ENCODE results near the gene LEFTY1. TPM values are rescaled to one million over a fixed set of nuclear protein-coding genes. Genes with fewer than 3 reads are reported as not detected.

LEFTY1 gene
- total and polyA plus RNA-seq, 2 of the 13 experiments (the other 11 are each of a cell fraction or from before 2014, with no cell fraction given) = 0.29 to 0.79 TPM

DNA sequence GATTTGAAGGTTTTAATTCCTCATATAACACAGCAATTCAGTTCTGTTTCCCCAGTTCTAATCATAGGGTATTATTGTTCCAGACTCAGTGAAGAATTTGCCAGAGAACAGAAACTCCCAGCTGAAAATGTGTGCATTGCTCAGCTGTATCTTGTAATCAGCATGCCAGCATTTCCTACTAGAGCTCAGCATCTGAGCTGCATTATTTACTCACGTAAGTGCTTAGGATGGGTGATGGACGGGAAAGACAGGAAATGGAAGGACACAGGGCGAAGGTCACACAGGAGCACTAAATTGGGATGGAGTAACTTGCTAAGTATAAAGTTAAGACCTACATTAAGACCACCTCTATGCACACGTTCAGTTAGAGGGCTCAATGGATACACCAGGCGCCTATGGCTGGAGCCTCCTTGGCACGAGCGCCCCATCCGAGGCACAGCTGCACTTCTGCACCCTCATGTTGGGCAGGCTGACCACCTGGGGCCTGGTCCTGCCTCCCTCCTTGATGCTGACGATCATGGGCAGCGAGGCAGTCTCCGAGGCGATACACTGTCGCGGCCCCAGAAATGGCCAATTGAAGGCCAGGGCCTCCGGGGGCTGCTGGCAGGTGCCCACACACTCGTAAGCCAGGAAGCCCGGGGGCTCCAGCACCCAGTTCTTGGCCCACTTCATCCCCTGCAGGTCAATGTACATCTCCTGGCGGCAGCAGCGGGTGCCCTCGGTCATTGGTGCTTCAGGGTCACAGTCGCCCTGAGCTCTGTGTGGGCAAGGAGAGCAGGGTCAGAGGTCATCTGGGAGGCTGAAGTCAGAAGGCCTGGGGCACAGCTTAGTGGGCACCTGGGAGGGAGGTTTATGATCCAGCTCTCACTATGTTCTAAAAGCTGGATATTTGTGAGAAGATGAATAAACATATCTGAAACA lies 48.4 kb upstream of the LEFTY1 start:
- Histone ChIP-seq H3K79me2 (ENCODE audit: insufficient read depth, low read length) (no peaks in the 10 kb centered on the region), H3K4me2 (ENCODE audit: low read depth, low read length) (peak overlapping the region; percentile 29), H3K9me3 (ENCODE audit: low read length) (no peaks in the 10 kb centered on the region), H3K9ac (ENCODE audit: insufficient read depth, low read depth, low read length) (no peak overlapping the region), H4K20me1 (ENCODE audit: insufficient read depth, low read length) (no peaks in the 10 kb centered on the region), H3K4me3 (replicated peaks in 1 of 3; ENCODE audit: insufficient read depth in 1 of 3, low read depth in 2 of 3, low read length in 3 of 3) (no peak overlapping the region), H3K27me3 (ENCODE audit: control insufficient read depth in 1 of 2, insufficient read depth in 2 of 2, low read length in 2 of 2) (peaks cover 0 to 7% of the 10 kb centered on the region in 2 experiments; a peak in 1 of 5 replicates), H3K4me1 (ENCODE audit: insufficient read depth, low read length) (peaks cover 44% of the 10 kb centered on the region), H3K36me3 (replicated peaks in 1 of 2; ENCODE audit: control insufficient read depth in 1 of 2, insufficient read depth in 2 of 2, low read length in 2 of 2) (no peaks in the 10 kb centered on the region), H2AFZ (ENCODE audit: low read length) (no peak overlapping the region), H3K27ac (ENCODE audit: extremely low read length, insufficient read depth, low read length) (no peak overlapping the region)
- in situ Hi-C loops (cut with HindIII; ENCODE audit: extremely low pct_ligation_motif_present, low pct_unique_long_range_greater_than_20kb) (no loop called here), intact Hi-C loops (cut with micrococcal nuclease; ENCODE audit: unreplicated experiment) (no loop called here)
- BruUV-seq (replicated peaks) = no TSS peak
- no peak for FAIRE-seq
- WGBS (ENCODE audit: low lambda C conversion rate) = 50% methylated on average over 9 of the region's 21 CpGs
- ChIA-PET CTCF (ENCODE audit: low intra/inter-chr PET ratio, low total read pairs) (no interaction called here), POLR2A (interaction anchor here (3.5 kb wide), 1 partner anchor 14 kb away, joined by 16 read pairs; the partner anchor contains the start of gene PYCR2)
- no peak for DNase-seq (ENCODE audit: low spot score)
- ATAC-seq = no peak
- TF ChIP-seq ZNF703 (CRISPR knock-in tag; IDR thresholded peaks at IDR 0.05; ENCODE audit: borderline replicate concordance) (no peak), ZNF615 (CRISPR knock-in tag; IDR thresholded peaks at IDR 0.05; ENCODE audit: borderline replicate concordance) (no peak), ZNF558 (CRISPR knock-in tag; IDR thresholded peaks at IDR 0.05; ENCODE audit: borderline replicate concordance) (no peak), ETV5 (CRISPR knock-in tag; IDR thresholded peaks at IDR 0.05; ENCODE audit: borderline replicate concordance) (peak; percentile 23; the same call in 1 of the 2 replicates), NFATC3 (CRISPR knock-in tag; IDR thresholded peaks at IDR 0.05) (no peak), FOXA1 (IDR thresholded peaks at IDR 0.05) (no peak), FOXA1 (CRISPR knock-in tag; IDR thresholded peaks at IDR 0.05) (peak; percentile 35; the same call in 1 of the 2 replicates)
- TF ChIP-seq, protein P1, sequence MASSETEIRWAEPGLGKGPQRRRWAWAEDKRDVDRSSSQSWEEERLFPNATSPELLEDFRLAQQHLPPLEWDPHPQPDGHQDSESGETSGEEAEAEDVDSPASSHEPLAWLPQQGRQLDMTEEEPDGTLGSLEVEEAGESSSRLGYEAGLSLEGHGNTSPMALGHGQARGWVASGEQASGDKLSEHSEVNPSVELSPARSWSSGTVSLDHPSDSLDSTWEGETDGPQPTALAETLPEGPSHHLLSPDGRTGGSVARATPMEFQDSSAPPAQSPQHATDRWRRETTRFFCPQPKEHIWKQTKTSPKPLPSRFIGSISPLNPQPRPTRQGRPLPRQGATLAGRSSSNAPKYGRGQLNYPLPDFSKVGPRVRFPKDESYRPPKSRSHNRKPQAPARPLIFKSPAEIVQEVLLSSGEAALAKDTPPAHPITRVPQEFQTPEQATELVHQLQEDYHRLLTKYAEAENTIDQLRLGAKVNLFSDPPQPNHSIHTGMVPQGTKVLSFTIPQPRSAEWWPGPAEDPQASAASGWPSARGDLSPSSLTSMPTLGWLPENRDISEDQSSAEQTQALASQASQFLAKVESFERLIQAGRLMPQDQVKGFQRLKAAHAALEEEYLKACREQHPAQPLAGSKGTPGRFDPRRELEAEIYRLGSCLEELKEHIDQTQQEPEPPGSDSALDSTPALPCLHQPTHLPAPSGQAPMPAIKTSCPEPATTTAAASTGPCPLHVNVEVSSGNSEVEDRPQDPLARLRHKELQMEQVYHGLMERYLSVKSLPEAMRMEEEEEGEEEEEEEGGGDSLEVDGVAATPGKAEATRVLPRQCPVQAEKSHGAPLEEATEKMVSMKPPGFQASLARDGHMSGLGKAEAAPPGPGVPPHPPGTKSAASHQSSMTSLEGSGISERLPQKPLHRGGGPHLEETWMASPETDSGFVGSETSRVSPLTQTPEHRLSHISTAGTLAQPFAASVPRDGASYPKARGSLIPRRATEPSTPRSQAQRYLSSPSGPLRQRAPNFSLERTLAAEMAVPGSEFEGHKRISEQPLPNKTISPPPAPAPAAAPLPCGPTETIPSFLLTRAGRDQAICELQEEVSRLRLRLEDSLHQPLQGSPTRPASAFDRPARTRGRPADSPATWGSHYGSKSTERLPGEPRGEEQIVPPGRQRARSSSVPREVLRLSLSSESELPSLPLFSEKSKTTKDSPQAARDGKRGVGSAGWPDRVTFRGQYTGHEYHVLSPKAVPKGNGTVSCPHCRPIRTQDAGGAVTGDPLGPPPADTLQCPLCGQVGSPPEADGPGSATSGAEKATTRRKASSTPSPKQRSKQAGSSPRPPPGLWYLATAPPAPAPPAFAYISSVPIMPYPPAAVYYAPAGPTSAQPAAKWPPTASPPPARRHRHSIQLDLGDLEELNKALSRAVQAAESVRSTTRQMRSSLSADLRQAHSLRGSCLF (CRISPR knock-in tag; IDR thresholded peaks at IDR 0.05; ENCODE audit: borderline replicate concordance) = no peak
- TF ChIP-seq, protein P2, sequence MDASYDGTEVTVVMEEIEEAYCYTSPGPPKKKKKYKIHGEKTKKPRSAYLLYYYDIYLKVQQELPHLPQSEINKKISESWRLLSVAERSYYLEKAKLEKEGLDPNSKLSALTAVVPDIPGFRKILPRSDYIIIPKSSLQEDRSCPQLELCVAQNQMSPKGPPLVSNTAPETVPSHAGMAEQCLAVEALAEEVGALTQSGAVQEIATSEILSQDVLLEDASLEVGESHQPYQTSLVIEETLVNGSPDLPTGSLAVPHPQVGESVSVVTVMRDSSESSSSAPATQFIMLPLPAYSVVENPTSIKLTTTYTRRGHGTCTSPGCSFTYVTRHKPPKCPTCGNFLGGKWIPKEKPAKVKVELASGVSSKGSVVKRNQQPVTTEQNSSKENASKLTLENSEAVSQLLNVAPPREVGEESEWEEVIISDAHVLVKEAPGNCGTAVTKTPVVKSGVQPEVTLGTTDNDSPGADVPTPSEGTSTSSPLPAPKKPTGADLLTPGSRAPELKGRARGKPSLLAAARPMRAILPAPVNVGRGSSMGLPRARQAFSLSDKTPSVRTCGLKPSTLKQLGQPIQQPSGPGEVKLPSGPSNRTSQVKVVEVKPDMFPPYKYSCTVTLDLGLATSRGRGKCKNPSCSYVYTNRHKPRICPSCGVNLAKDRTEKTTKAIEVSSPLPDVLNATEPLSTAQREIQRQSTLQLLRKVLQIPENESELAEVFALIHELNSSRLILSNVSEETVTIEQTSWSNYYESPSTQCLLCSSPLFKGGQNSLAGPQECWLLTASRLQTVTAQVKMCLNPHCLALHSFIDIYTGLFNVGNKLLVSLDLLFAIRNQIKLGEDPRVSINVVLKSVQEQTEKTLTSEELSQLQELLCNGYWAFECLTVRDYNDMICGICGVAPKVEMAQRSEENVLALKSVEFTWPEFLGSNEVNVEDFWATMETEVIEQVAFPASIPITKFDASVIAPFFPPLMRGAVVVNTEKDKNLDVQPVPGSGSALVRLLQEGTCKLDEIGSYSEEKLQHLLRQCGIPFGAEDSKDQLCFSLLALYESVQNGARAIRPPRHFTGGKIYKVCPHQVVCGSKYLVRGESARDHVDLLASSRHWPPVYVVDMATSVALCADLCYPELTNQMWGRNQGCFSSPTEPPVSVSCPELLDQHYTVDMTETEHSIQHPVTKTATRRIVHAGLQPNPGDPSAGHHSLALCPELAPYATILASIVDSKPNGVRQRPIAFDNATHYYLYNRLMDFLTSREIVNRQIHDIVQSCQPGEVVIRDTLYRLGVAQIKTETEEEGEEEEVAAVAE (CRISPR knock-in tag; IDR thresholded peaks at IDR 0.05; ENCODE audit: borderline replicate concordance) = no peak
- TF ChIP-seq, protein P3, sequence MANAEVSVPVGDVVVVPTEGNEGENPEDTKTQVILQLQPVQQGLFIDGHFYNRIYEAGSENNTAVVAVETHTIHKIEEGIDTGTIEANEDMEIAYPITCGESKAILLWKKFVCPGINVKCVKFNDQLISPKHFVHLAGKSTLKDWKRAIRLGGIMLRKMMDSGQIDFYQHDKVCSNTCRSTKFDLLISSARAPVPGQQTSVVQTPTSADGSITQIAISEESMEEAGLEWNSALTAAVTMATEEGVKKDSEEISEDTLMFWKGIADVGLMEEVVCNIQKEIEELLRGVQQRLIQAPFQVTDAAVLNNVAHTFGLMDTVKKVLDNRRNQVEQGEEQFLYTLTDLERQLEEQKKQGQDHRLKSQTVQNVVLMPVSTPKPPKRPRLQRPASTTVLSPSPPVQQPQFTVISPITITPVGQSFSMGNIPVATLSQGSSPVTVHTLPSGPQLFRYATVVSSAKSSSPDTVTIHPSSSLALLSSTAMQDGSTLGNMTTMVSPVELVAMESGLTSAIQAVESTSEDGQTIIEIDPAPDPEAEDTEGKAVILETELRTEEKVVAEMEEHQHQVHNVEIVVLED (CRISPR knock-in tag; IDR thresholded peaks at IDR 0.05; ENCODE audit: borderline replicate concordance) = no peak
